ENCODE data around the gene KIF1C.

The KIF1C gene

DNA sequence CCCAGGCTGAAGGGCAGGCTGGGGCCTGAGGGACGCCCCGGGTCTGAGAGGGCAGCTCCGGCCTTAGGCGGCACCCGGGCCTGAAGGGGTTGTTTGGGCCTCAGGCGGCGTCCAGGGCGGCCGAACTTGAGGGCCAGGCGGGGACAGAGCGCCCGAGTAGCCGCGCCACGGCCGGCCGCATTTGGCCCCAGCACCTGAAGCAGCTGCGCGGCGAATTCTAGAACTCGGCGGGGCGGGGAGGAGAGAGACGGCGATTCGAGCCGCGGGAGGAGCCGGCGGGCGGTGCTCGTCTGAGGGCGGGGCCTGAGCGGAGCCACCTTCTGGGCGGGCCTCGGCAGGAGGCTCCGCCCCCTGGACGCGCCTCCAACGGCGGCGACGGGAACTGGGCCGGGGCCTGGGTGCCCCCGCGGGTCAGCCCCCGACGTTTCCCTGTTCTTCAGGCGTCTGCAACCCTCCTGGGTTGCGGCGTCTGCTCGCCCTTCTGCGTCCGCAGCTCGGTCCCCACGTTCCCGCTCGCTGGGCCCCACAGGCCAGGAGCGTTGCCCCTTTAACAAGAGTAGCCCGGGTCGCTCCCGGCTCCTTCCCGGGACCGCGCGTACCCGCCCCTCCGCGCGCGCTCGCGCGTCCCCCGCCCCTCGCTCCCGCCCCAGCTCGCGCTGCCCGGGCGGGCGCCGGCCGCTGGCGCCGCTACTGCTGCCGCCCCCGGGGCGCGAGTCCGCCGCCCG lies at the start of gene KIF1C, which contains the start of gene INCA1:
Gene KIF1C, plus strand, starts transcription at position 649 of the 725 bp plus-strand sequence. CDS start 2,297 bp downstream, outside the sequence.
Gene INCA1, minus strand, starts transcription at position 221 of the 725 bp plus-strand sequence. CDS start 3,085 bp downstream, outside the sequence.
- H3K4me3 ChIP-seq (ENCODE audit: control insufficient read depth, low read depth, low read length), result peak within 1 kb of the TSS; percentile 100
- peak; percentile 51 for DNase-seq (ENCODE audit: low read depth)
- TF ChIP-seq, protein P1, sequence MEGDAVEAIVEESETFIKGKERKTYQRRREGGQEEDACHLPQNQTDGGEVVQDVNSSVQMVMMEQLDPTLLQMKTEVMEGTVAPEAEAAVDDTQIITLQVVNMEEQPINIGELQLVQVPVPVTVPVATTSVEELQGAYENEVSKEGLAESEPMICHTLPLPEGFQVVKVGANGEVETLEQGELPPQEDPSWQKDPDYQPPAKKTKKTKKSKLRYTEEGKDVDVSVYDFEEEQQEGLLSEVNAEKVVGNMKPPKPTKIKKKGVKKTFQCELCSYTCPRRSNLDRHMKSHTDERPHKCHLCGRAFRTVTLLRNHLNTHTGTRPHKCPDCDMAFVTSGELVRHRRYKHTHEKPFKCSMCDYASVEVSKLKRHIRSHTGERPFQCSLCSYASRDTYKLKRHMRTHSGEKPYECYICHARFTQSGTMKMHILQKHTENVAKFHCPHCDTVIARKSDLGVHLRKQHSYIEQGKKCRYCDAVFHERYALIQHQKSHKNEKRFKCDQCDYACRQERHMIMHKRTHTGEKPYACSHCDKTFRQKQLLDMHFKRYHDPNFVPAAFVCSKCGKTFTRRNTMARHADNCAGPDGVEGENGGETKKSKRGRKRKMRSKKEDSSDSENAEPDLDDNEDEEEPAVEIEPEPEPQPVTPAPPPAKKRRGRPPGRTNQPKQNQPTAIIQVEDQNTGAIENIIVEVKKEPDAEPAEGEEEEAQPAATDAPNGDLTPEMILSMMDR (IDR thresholded peaks at IDR 0.05; ENCODE audit: control insufficient read depth, insufficient read depth, low read depth, low read length, missing control alignments), result no peak

GRCh38 chr17:4948166-4948930 lies 49.4 kb upstream of the KIF1C start, which contains the start of gene PFN1:
PFN1 (minus strand) TSS chr17:4948530; CDS start chr17:4948394, 136 bp downstream.
- H3K4me3 ChIP-seq (ENCODE audit: control insufficient read depth, low read depth, low read length), result peak within 1 kb of the TSS; percentile 88
- DNase-seq (ENCODE audit: low read depth), result peak; percentile 74

GRCh38 chr17:4948931-4949320 lies 48.8 kb upstream of the KIF1C start:
- peak; percentile 56 for DNase-seq (ENCODE audit: low read depth)
- TF ChIP-seq, protein P1 (IDR thresholded peaks at IDR 0.05; ENCODE audit: control insufficient read depth, insufficient read depth, low read depth, low read length, missing control alignments), result no peak
- peak overlapping the region; percentile 62 for H3K4me3 ChIP-seq (ENCODE audit: control insufficient read depth, low read depth, low read length)

More at GRCh38 chr17:4948166-4948930, 49.4 kb upstream of the KIF1C start, which contains the start of gene PFN1:
- TF ChIP-seq, protein P1 (IDR thresholded peaks at IDR 0.05; ENCODE audit: control insufficient read depth, insufficient read depth, low read depth, low read length, missing control alignments), result no peak

GRCh38 chr17:4949321-4950074 lies 48.3 kb upstream of the KIF1C start:
- H3K4me3 ChIP-seq (ENCODE audit: control insufficient read depth, low read depth, low read length), result peak overlapping the region; percentile 62
- DNase-seq (ENCODE audit: low read depth), result no peak
- TF ChIP-seq, protein P1 (IDR thresholded peaks at IDR 0.05; ENCODE audit: control insufficient read depth, insufficient read depth, low read depth, low read length, missing control alignments), result no peak

GRCh38 chr17:4950075-4950745 lies 47.5 kb upstream of the KIF1C start:
- DNase-seq (ENCODE audit: low read depth), result no peak
- TF ChIP-seq, protein P1 (IDR thresholded peaks at IDR 0.05; ENCODE audit: control insufficient read depth, insufficient read depth, low read depth, low read length, missing control alignments), result no peak
- peak overlapping the region; percentile 31 for H3K4me3 ChIP-seq (ENCODE audit: control insufficient read depth, low read depth, low read length)

All from AG09309 (cell line).